Astrocyte of the cerebellum (primary cell): ENCODE data around the gene DIP2C.

Experiments
- DNase-seq: peaks from one replicate; pipeline ENCODE4 v3.0.0-alpha.2; 2011; ENCODE audit warnings: low read depth
- H3K4me3 ChIP-seq: 2 replicates; pipeline ENCODE4 v1.5.1; 2011; ENCODE audit warnings: mild to moderate bottlenecking, low read depth, low read length, moderate library complexity
- CTCF ChIP-seq: IDR thresholded peaks from 2 replicates; pipeline ENCODE4 v1.5.1; 2012; ENCODE audit warnings: low read length, low read depth, moderate library complexity, mild to moderate bottlenecking; ENCODE audit errors: missing control alignments
- in situ Hi-C: cut with HindIII; loops from 2 replicates; pipeline ENCODE4 v1.10.0; 2017; ENCODE audit warnings: low sequenced_read_pairs

The DIP2C gene

GRCh38 chr10:677038-677437, 12.4 kb downstream of the DIP2C start:
- no peak for TF ChIP-seq CTCF
- H3K4me3 ChIP-seq: no peak overlapping the region
- in situ Hi-C loops: loop anchor here (10.0 kb wide), 1 partner anchor 72 kb away; no protein-coding TSS in a partner anchor
- no peak for DNase-seq

- H3K4me3 ChIP-seq: no peak overlapping the region
- in situ Hi-C loops: loop anchor here (10.0 kb wide), 1 partner anchor 71 kb away; no protein-coding TSS in a partner anchor
- TF ChIP-seq CTCF: no peak
- no peak for DNase-seq
These were observed 13.3 kb downstream of the DIP2C start for GRCh38 chr10:676178-676577.

DNA sequence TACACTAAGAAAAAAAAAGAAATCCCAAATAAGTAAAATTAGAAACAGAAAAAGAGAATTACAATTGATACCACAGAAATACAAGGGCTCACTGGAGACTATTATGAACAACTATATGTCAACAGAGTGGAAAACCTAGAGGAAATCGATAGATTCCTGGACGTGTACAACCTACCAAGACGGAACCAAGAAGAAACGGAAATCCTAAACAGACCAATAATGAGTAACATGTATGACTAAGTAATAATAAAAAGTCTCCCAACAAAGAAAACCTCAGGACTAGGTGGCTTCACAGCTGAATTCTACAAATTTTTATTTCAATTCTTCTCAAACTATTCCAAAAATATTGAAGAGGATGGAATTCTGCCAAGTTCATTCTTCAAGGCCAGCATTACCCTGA, 13.9 kb downstream of the DIP2C start:
- in situ Hi-C loops: loop anchor here (10.0 kb wide), 1 partner anchor 71 kb away; no protein-coding TSS in a partner anchor
- no peak for DNase-seq
- no peak for TF ChIP-seq CTCF
- H3K4me3 ChIP-seq: no peak overlapping the region

GRCh38 chr10:673492-673891, 16.0 kb downstream of the DIP2C start:
- TF ChIP-seq CTCF: no peak
- no peak for DNase-seq
- in situ Hi-C loops: loop anchor here (10.0 kb wide), 1 partner anchor 69 kb away; no protein-coding TSS in a partner anchor
- H3K4me3 ChIP-seq: no peak overlapping the region

- H3K4me3 ChIP-seq: no peak overlapping the region
- DNase-seq: no peak
- no peak for TF ChIP-seq CTCF
- in situ Hi-C loops: loop anchor here (10.0 kb wide), 1 partner anchor 68 kb away; no protein-coding TSS in a partner anchor
These were observed 16.5 kb downstream of the DIP2C start for GRCh38 chr10:672992-673391.

DNA sequence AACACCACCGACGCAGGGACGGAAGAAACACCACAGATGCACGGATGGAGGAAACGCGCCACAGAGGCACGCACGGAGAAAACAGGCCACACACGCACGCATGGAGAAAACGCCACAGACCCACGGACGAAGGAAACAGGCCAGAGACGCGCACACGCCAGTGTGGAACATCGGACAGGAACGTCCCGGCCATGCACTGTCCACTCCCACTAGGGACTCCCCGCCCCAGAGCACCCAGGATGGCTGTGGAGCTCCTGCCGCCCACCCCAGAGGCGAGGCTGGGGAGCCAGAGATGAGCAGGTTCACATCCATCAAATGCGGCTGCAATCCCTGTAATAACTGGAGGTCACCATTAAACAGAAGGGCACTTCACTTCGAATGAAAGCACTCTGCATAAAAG, 17.3 kb downstream of the DIP2C start:
- DNase-seq: no peak
- no peak for TF ChIP-seq CTCF
- in situ Hi-C loops: loop anchor here (10.0 kb wide), 1 partner anchor 67 kb away; no protein-coding TSS in a partner anchor
- H3K4me3 ChIP-seq: no peak overlapping the region

DNA sequence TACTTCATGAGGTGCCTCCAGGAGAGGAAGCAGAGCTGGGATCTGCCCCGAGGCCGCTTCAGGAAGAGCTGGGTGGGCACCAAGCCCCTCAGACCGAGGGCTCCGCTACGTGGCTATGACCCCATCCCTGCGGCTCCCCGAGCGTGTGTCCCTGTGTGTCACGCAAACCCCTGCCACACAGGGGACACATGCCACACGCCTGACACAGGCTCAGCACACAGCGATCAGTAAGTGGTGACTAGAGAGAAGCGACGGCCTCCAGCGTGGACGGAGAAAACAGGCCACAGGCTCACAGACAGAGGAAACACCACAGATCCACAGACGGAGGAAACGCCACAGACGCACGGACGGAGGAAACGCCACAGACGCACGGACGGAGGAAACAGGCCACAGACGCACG, 18.5 kb downstream of the DIP2C start:
- no peak for DNase-seq
- no peak for TF ChIP-seq CTCF
- H3K4me3 ChIP-seq: no peak overlapping the region
- in situ Hi-C loops: loop anchor here (10.0 kb wide), 1 partner anchor 66 kb away; no protein-coding TSS in a partner anchor
